Brain microvascular endothelial cell (primary cell): Measurements from ENCODE around the gene MAT1A.

Experiments
- DNase-seq: peaks from one replicate; pipeline ENCODE4 v3.0.0-alpha.2; 2020
- H3K27ac ChIP-seq: fragments of 250-450 bp; sonication (Bioruptor Pico); 2 replicates; pipeline ENCODE4 v1.5.1; 2020; ENCODE audit warnings: mild to moderate bottlenecking, moderate library complexity
- H3K27me3 ChIP-seq: fragments of 250-450 bp; sonication (Bioruptor Pico); replicated peaks from 2 replicates; pipeline ENCODE4 v1.5.1; 2020; ENCODE audit warnings: mild to moderate bottlenecking
- H3K36me3 ChIP-seq: fragments of 250-450 bp; sonication (Bioruptor Pico); replicated peaks from 2 replicates; pipeline ENCODE4 v1.5.1; 2020; ENCODE audit warnings: mild to moderate bottlenecking
- H3K4me3 ChIP-seq: 2 replicates; pipeline ENCODE4 v1.5.1; 2011; ENCODE audit warnings: low read depth, mild to moderate bottlenecking, control low read depth, low read length, moderate library complexity
- CTCF ChIP-seq: IDR thresholded peaks from 2 replicates; pipeline ENCODE4 v1.5.1; 2011; ENCODE audit warnings: low read depth, mild to moderate bottlenecking, moderate library complexity, low read length, control low read depth, inconsistent platforms; ENCODE audit errors: missing control alignments
- in situ Hi-C: cut with HindIII; loops from 2 replicates; pipeline ENCODE4 v1.10.0; 2017; ENCODE audit warnings: low sequenced_read_pairs, low pct_ligation_motif_present

MAT1A gene

GRCh38 chr10:80292607-80293239 is 3.3 kb upstream of the MAT1A start:
- no peaks in the 10 kb centered on the region for H3K36me3 ChIP-seq
- in situ Hi-C loops = no loop called here
- H3K27ac ChIP-seq = no peak overlapping the region
- TF ChIP-seq CTCF = no peak
- H3K4me3 ChIP-seq = no peak overlapping the region
- no peaks in the 10 kb centered on the region for H3K27me3 ChIP-seq
- DNase-seq = no peak

- Histone ChIP-seq H3K27me3 (no peaks in the 10 kb centered on the region), H3K27ac (no peak overlapping the region)
- no peak for TF ChIP-seq CTCF
Measured at GRCh38 chr10:80290474-80291220, 1.2 kb upstream of the MAT1A start.

DNA sequence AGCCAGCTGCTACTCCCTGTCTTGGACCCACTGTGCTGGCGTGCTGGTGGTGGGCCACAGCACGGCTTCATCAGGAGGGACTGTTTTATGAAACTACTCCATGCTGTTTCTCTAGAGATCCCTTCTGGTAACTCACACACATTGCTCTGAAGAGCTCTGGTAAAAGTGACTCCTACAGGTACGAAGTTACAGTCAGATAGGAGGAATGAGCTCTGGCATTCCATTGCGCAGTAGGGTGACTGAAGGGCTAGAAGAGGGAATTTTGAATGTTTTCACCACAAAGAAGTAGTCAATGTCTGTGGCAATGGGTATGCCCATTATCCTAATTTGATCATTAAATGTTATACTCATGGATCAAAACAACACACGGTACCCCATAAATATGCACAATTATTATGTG is 609 bp downstream of the MAT1A start:
- Histone ChIP-seq H3K4me3 (no peak overlapping the region), H3K27ac (no peak overlapping the region), H3K36me3 (no peaks in the 10 kb centered on the region), H3K27me3 (no peaks in the 10 kb centered on the region)
- DNase-seq = no peak
- no peak for TF ChIP-seq CTCF
- in situ Hi-C loops = no loop called here

More at GRCh38 chr10:80290474-80291220, 1.2 kb upstream of the MAT1A start:
- H3K4me3 ChIP-seq = no peak overlapping the region
- in situ Hi-C loops = no loop called here
- DNase-seq = no peak
- no peaks in the 10 kb centered on the region for H3K36me3 ChIP-seq

- no peak for DNase-seq
- in situ Hi-C loops = no loop called here
- Histone ChIP-seq H3K36me3 (no peaks in the 10 kb centered on the region), H3K27ac (no peak overlapping the region), H3K27me3 (no peaks in the 10 kb centered on the region), H3K4me3 (no peak overlapping the region)
- TF ChIP-seq CTCF = no peak
Measured at GRCh38 chr10:80284522-80284921, 4.9 kb downstream of the MAT1A start.

DNA sequence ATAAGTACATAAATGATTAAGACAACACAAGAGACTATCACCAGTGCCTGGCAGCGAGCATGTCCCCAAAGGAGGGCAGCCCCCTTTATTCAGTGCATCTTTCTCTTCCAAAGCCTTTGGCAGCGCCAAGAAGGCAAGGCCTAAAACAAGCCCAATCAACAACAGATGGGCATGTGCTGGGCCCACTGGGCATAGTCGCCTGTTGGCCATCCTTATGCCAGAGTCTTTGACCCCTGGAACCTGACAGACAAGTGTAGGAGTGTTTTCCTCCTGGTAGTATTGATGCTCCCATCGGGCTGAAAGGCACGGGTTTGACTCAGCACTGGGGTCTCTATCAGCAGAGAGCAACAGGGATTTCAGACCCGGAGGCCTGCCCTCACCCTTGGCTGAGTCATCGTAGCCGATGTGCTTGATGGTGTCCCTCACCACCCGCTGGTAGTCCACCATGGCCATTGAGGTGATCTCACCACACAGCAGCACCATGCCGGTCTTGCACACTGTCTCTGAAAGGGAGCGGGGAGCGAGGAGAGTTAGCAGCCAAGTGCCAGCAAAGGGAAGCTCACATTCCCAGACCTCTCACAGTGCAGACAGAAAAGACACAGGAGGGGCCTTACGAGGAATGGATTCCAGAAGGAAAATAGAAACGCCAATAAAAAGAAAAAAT is 5.8 kb downstream of the MAT1A start:
- DNase-seq = no peak
- Histone ChIP-seq H3K27ac (no peak overlapping the region), H3K36me3 (no peaks in the 10 kb centered on the region), H3K27me3 (no peaks in the 10 kb centered on the region), H3K4me3 (no peak overlapping the region)
- in situ Hi-C loops = no loop called here
- TF ChIP-seq CTCF = no peak
